ENCODE results near the gene INHBB. TPM values are rescaled to one million over a fixed set of nuclear protein-coding genes. Genes with fewer than 3 reads are reported as not detected.

INHBB gene
- total and polyA plus RNA-seq, 4 donors: 0.97 to 7.8 (median 5.8) TPM

GRCh38 chr2:120322329-120322728 is 23.6 kb upstream of the INHBB start:
- no peak overlapping the region for H3K4me3 ChIP-seq
- H3K27me3 ChIP-seq (ENCODE audit: control insufficient read depth in 3 of 3, insufficient read depth in 3 of 3, low read length in 2 of 3): peaks cover 0 to 4% (median 0%) of the 10 kb centered on the region in 3 donors
- H3K9ac ChIP-seq (ENCODE audit: insufficient read depth in 1 of 2, low read length in 2 of 2): no peak overlapping the region
- H3K4me1 ChIP-seq (ENCODE audit: control insufficient read depth in 5 of 5, insufficient read depth in 5 of 5, low read length in 5 of 5): peaks cover 0 to 38% (median 6%) of the 10 kb centered on the region in 5 donors
- H3K9me3 ChIP-seq (ENCODE audit: control insufficient read depth in 4 of 4, insufficient read depth in 3 of 4, low read length in 3 of 4): no peaks in the 10 kb centered on the region
- no peak for DNase-seq
- no peak overlapping the region for H3K27ac ChIP-seq (ENCODE audit: low read depth in 1 of 2, low read length in 1 of 2)
- no peak for TF ChIP-seq CTCF (IDR thresholded peaks at IDR 0.05; ENCODE audit: control extremely low read depth, extremely low read depth)
- ATAC-seq (ENCODE audit: insufficient read depth, low FRiP score): no peak
- WGBS, 2 donors: 98% methylated on average over 7 of the region's 7 CpGs
- no peaks in the 10 kb centered on the region for H3K36me3 ChIP-seq (ENCODE audit: control insufficient read depth in 4 of 4, insufficient read depth in 4 of 4, low read length in 4 of 4)

- Histone ChIP-seq H3K36me3 (ENCODE audit: control insufficient read depth in 4 of 4, insufficient read depth in 4 of 4, low read length in 4 of 4) (no peaks in the 10 kb centered on the region), H3K27ac (ENCODE audit: low read depth in 1 of 2, low read length in 1 of 2) (no peak overlapping the region), H3K9ac (ENCODE audit: insufficient read depth in 1 of 2, low read length in 2 of 2) (no peak overlapping the region), H3K27me3 (ENCODE audit: control insufficient read depth in 3 of 3, insufficient read depth in 3 of 3, low read length in 2 of 3) (peaks cover 0 to 5% (median 0%) of the 10 kb centered on the region in 3 donors), H3K9me3 (ENCODE audit: control insufficient read depth in 4 of 4, insufficient read depth in 3 of 4, low read length in 3 of 4) (no peaks in the 10 kb centered on the region), H3K4me1 (ENCODE audit: control insufficient read depth in 5 of 5, insufficient read depth in 5 of 5, low read length in 5 of 5) (peaks cover 0 to 38% (median 6%) of the 10 kb centered on the region in 5 donors), H3K4me3 (no peak overlapping the region)
- WGBS, 2 donors: 73 to 74% methylated on average over 10 of the region's 10 CpGs
- ATAC-seq (ENCODE audit: insufficient read depth, low FRiP score): peak; percentile 24
- peak; percentile 82 to 90 (median 86) for DNase-seq
- no peak for TF ChIP-seq CTCF (IDR thresholded peaks at IDR 0.05; ENCODE audit: control extremely low read depth, extremely low read depth)
These were observed 22.7 kb upstream of the INHBB start for GRCh38 chr2:120323214-120323613.

GRCh38 chr2:120323807-120324399 is 22.0 kb upstream of the INHBB start:
- WGBS, 2 donors: 75% methylated on average over 10 of the region's 10 CpGs
- Histone ChIP-seq H3K4me1 (ENCODE audit: control insufficient read depth in 5 of 5, insufficient read depth in 5 of 5, low read length in 5 of 5) (peaks cover 0 to 33% (median 6%) of the 10 kb centered on the region in 5 donors), H3K36me3 (ENCODE audit: control insufficient read depth in 4 of 4, insufficient read depth in 4 of 4, low read length in 4 of 4) (no peaks in the 10 kb centered on the region), H3K4me3 (no peak overlapping the region), H3K9ac (ENCODE audit: insufficient read depth in 1 of 2, low read length in 2 of 2) (no peak overlapping the region), H3K27ac (ENCODE audit: low read depth in 1 of 2, low read length in 1 of 2) (no peak overlapping the region), H3K9me3 (ENCODE audit: control insufficient read depth in 4 of 4, insufficient read depth in 3 of 4, low read length in 3 of 4) (no peaks in the 10 kb centered on the region), H3K27me3 (ENCODE audit: control insufficient read depth in 3 of 3, insufficient read depth in 3 of 3, low read length in 2 of 3) (peaks cover 0 to 5% (median 0%) of the 10 kb centered on the region in 3 donors)
- TF ChIP-seq CTCF (IDR thresholded peaks at IDR 0.05; ENCODE audit: control extremely low read depth, extremely low read depth): no peak
- ATAC-seq (ENCODE audit: insufficient read depth, low FRiP score): no peak
- no peak for DNase-seq

GRCh38 chr2:120324933-120325332 is 21.0 kb upstream of the INHBB start:
- H3K4me1 ChIP-seq (ENCODE audit: control insufficient read depth in 5 of 5, insufficient read depth in 5 of 5, low read length in 5 of 5): peaks cover 0 to 32% (median 6%) of the 10 kb centered on the region in 5 donors
- H3K9ac ChIP-seq (ENCODE audit: insufficient read depth in 1 of 2, low read length in 2 of 2): no peak overlapping the region
- ATAC-seq (ENCODE audit: insufficient read depth, low FRiP score): no peak
- no peak for DNase-seq
- H3K27ac ChIP-seq (ENCODE audit: low read depth in 1 of 2, low read length in 1 of 2): no peak overlapping the region
- H3K9me3 ChIP-seq (ENCODE audit: control insufficient read depth in 4 of 4, insufficient read depth in 3 of 4, low read length in 3 of 4): no peaks in the 10 kb centered on the region
- H3K36me3 ChIP-seq (ENCODE audit: control insufficient read depth in 4 of 4, insufficient read depth in 4 of 4, low read length in 4 of 4): no peaks in the 10 kb centered on the region
- TF ChIP-seq CTCF (IDR thresholded peaks at IDR 0.05; ENCODE audit: control extremely low read depth, extremely low read depth): no peak
- 93 to 97% methylated on average over 7 of the region's 7 CpGs for WGBS, 2 donors
- no peak overlapping the region for H3K4me3 ChIP-seq
- H3K27me3 ChIP-seq (ENCODE audit: control insufficient read depth in 3 of 3, insufficient read depth in 3 of 3, low read length in 2 of 3): peaks cover 0 to 5% (median 0%) of the 10 kb centered on the region in 3 donors
